ENCODE measurements around the gene MYO9B. TPM values are rescaled to one million over a fixed set of nuclear protein-coding genes. Genes with fewer than 3 reads are reported as not detected.
A peak's percentile ranks its signal among the peaks of the same experiment; 100 is the strongest.

Gene MYO9B
- total and polyA plus RNA-seq, 4 donors: 44.3 to 121 (median 97.2) TPM

DNA sequence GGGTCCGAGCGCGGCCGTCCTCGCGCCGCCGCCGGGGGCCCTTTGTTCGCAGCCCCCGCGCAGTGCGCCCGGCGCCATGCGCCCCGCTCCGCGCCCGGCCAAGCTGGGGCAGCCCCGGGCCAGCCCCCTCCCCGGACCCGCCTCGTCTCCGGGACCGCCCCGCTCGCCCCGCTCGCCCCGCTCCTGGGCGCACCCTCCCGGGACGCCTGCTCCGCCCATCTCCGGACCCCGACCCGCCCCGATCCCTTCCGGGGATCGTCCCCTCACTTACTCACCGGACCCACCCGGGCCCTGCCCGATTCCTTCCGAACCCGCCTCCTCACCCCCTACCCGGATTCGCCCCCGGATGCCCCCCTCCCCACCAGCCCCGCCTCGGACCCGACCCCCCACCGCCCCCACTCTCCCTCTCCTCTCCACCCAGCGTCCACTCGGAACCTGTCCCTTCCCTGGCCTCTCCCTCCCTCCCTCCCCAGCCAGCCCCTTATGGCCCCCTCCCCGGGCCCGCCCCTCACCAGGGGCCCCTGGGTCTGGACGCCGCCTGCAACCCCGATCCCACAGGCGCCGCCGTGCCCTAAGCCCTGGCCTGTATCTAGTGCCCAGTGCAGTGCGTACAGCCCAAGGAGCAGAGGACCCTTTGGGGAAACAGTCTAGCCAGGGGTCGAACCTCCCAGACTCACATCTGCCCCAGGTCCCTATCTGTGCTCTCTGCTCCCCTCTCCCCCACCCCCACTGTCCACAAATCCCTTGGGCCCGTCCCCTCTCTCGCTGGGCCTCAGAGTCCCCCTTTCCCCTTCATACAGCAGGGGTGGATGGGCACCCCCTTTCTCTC is 48.7 kb upstream of the MYO9B start, which contains the start of gene CPAMD8:
CPAMD8 (minus strand) TSS at position 105 of the 829 bp plus-strand sequence. CDS start 168 bp downstream, outside the sequence.
- Histone ChIP-seq H3K4me1 (ENCODE audit: control insufficient read depth in 5 of 5, insufficient read depth in 5 of 5, low read length in 5 of 5) (peaks cover 0 to 12% (median 4%) of the 10 kb centered on the region in 5 donors), H3K27me3 (ENCODE audit: control insufficient read depth in 3 of 3, insufficient read depth in 3 of 3, low read length in 2 of 3) (peaks cover 0 to 3% (median 0%) of the 10 kb centered on the region in 3 donors), H3K9ac (ENCODE audit: insufficient read depth in 1 of 2, low read length in 2 of 2) (peak within 1 kb of the TSS in 1 of 2 donors; percentile 54), H3K27ac (ENCODE audit: low read depth in 1 of 2, low read length in 1 of 2) (peak within 1 kb of the TSS in 1 of 2 donors; percentile 75), H3K36me3 (ENCODE audit: control insufficient read depth in 4 of 4, insufficient read depth in 4 of 4, low read length in 4 of 4) (peaks cover 0 to 5% (median 0%) of the 10 kb centered on the region in 4 donors), H3K9me3 (ENCODE audit: control insufficient read depth in 4 of 4, insufficient read depth in 3 of 4, low read length in 3 of 4) (peaks cover 0 to 15% (median 4%) of the 10 kb centered on the region in 4 donors), H3K4me3 (peak within 1 kb of the TSS; percentile 49)
- DNase-seq: peak; percentile 53 to 72 (median 69)
- ATAC-seq (ENCODE audit: insufficient read depth, low FRiP score): no peak
- TF ChIP-seq, protein P1, sequence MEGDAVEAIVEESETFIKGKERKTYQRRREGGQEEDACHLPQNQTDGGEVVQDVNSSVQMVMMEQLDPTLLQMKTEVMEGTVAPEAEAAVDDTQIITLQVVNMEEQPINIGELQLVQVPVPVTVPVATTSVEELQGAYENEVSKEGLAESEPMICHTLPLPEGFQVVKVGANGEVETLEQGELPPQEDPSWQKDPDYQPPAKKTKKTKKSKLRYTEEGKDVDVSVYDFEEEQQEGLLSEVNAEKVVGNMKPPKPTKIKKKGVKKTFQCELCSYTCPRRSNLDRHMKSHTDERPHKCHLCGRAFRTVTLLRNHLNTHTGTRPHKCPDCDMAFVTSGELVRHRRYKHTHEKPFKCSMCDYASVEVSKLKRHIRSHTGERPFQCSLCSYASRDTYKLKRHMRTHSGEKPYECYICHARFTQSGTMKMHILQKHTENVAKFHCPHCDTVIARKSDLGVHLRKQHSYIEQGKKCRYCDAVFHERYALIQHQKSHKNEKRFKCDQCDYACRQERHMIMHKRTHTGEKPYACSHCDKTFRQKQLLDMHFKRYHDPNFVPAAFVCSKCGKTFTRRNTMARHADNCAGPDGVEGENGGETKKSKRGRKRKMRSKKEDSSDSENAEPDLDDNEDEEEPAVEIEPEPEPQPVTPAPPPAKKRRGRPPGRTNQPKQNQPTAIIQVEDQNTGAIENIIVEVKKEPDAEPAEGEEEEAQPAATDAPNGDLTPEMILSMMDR (IDR thresholded peaks at IDR 0.05; ENCODE audit: control extremely low read depth, extremely low read depth): no peak
- WGBS, 2 donors: 14 to 29% methylated on average over 33 to 67 of the region's 67 CpGs

DNA sequence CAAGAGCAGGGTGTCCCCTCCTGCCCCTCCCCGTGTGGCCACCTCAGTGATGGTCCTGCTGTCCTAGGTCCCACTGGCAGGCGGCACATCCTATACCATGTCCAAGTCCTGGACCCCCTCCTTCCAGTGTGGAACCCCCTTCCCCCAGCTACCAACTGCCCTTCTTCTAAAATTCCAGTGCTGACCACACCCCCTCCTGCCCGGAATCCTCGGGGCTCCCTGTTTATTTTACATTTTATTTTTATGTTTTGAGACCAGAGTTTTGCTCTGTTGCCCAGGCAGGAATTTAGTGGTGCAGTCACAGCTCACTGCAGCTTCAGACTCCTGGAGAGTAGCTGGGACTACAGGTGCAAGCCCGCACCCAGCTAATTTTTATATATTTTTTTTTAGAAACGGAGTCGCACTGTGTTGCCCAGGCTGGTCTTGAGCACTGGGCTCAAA is 48.0 kb upstream of the MYO9B start:
- Histone ChIP-seq H3K27me3 (ENCODE audit: control insufficient read depth in 3 of 3, insufficient read depth in 3 of 3, low read length in 2 of 3) (peaks cover 0 to 3% (median 0%) of the 10 kb centered on the region in 3 donors), H3K27ac (ENCODE audit: low read depth in 1 of 2, low read length in 1 of 2) (no peak overlapping the region), H3K9ac (ENCODE audit: insufficient read depth in 1 of 2, low read length in 2 of 2) (no peak overlapping the region), H3K36me3 (ENCODE audit: control insufficient read depth in 4 of 4, insufficient read depth in 4 of 4, low read length in 4 of 4) (peaks cover 0 to 5% (median 0%) of the 10 kb centered on the region in 4 donors), H3K4me3 (no peak overlapping the region), H3K4me1 (ENCODE audit: control insufficient read depth in 5 of 5, insufficient read depth in 5 of 5, low read length in 5 of 5) (peaks cover 0 to 12% (median 4%) of the 10 kb centered on the region in 5 donors), H3K9me3 (ENCODE audit: control insufficient read depth in 4 of 4, insufficient read depth in 3 of 4, low read length in 3 of 4) (peaks cover 0 to 15% (median 4%) of the 10 kb centered on the region in 4 donors)
- 58 to 59% methylated on average over 7 of the region's 7 CpGs for WGBS, 2 donors
- peak in 2 of 3 donors; percentile 13 to 25 for DNase-seq
- no peak for ATAC-seq (ENCODE audit: insufficient read depth, low FRiP score)
- TF ChIP-seq, protein P1 (IDR thresholded peaks at IDR 0.05; ENCODE audit: control extremely low read depth, extremely low read depth): no peak

DNA sequence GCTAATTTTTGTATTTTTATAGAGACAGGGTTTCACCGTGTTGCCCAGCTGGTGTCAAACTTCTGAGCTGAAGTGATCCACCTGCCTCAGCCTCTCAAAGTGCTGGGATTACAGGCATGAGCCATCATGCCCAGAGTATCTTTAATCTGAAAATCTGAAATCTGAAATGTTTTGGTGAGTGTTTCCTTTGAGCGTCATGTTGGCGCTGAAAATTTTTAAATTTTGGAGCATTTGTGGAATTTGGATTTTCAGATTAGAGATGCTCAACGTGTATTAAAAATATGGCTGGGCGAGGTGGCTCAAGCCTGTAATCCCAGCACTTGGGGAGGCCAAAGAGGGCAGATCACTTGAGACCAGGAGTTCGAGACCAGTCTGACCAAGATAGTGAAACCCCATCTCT is 43.8 kb upstream of the MYO9B start:
- DNase-seq (no peak), ATAC-seq (ENCODE audit: insufficient read depth, low FRiP score) (no peak)
- 88 to 92% methylated on average over 6 of the region's 6 CpGs for WGBS, 2 donors
- H3K4me3 ChIP-seq: no peak overlapping the region
- no peak overlapping the region for H3K9ac ChIP-seq (ENCODE audit: insufficient read depth in 1 of 2, low read length in 2 of 2)
- no peaks in the 10 kb centered on the region for H3K36me3 ChIP-seq (ENCODE audit: control insufficient read depth in 4 of 4, insufficient read depth in 4 of 4, low read length in 4 of 4)
- TF ChIP-seq, protein P1 (IDR thresholded peaks at IDR 0.05; ENCODE audit: control extremely low read depth, extremely low read depth): no peak
- H3K9me3 ChIP-seq (ENCODE audit: control insufficient read depth in 4 of 4, insufficient read depth in 3 of 4, low read length in 3 of 4): peaks cover 0 to 2% (median 0%) of the 10 kb centered on the region in 4 donors
- no peak overlapping the region for H3K27ac ChIP-seq (ENCODE audit: low read depth in 1 of 2, low read length in 1 of 2)
- H3K4me1 ChIP-seq (ENCODE audit: control insufficient read depth in 5 of 5, insufficient read depth in 5 of 5, low read length in 5 of 5): peaks cover 0 to 6% (median 0%) of the 10 kb centered on the region in 5 donors
- peaks cover 0 to 3% (median 0%) of the 10 kb centered on the region in 3 donors for H3K27me3 ChIP-seq (ENCODE audit: control insufficient read depth in 3 of 3, insufficient read depth in 3 of 3, low read length in 2 of 3)
